Skeletal muscle tissue (tissue), 4 donors: ENCODE results near the gene PPP1R9B. TPM values are rescaled to one million over a fixed set of nuclear protein-coding genes. Genes with fewer than 3 reads are reported as not detected.

ENCODE experiments used
- H3K27ac ChIP-seq: one replicate; pipeline ENCODE4 v1.7.0; 2013; ENCODE audit warnings: mild to moderate bottlenecking, low read depth, low read length, inconsistent platforms
- H3K27me3 ChIP-seq, 3 donors: one replicate each; pipeline ENCODE4 v1.7.0; 2013; ENCODE audit warnings: low read length in 3 of 3; ENCODE audit not compliant: control insufficient read depth in 3 of 3, insufficient read depth in 3 of 3
- H3K36me3 ChIP-seq, 3 donors: one replicate each; pipeline ENCODE4 v1.7.0; 2013; ENCODE audit warnings: low read length in 3 of 3; ENCODE audit not compliant: control insufficient read depth in 3 of 3, insufficient read depth in 3 of 3
- H3K4me1 ChIP-seq, 3 donors: one replicate each; pipeline ENCODE4 v1.7.0; 2013; ENCODE audit warnings: low read length in 3 of 3, mild to moderate bottlenecking in 3 of 3; ENCODE audit not compliant: control insufficient read depth in 3 of 3, insufficient read depth in 3 of 3
- H3K4me3 ChIP-seq, 3 donors: one replicate each; pipeline ENCODE4 v1.7.0; 2013; ENCODE audit warnings: low read length in 3 of 3
- H3K9ac ChIP-seq, 3 donors: one replicate each; pipeline ENCODE4 v1.7.0; 2013; ENCODE audit warnings: low read length in 3 of 3, mild to moderate bottlenecking in 3 of 3, moderate library complexity in 2 of 3, low read depth in 1 of 3
- H3K9me3 ChIP-seq, 3 donors: one replicate each; pipeline ENCODE4 v1.7.0; 2013; ENCODE audit warnings: low read length in 3 of 3; ENCODE audit not compliant: control insufficient read depth in 3 of 3
- total RNA-seq: library from RNA; depleted of rRNA; stranded (reverse); fragments of >200 nt; gene quantifications from one replicate; pipeline ENCODE4 v1.2.3, GENCODE V29; 2014
- donor health status: Osteomylitis.

PPP1R9B gene
- total RNA-seq, 1 donor from 2014 or later = 19.3 TPM

DNA sequence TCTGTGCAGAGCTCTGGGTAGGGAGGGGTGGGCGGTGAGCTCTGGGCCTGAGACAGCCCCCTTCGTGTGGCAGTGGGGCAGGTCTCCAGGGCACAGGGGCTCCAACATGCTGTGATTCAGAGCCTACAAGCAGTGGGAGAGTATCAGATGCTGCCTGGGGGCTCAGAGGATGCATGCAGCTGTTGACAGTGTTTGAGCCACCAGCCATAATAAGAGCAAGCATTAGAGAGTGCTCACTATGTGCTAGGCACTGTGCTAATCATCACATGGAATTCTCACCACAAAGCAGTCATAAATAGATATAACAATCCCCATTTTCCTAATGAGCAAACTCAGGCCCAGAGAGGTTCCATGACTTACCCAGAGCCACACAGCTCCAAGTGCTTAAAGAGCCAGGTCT is 47.2 kb downstream of the PPP1R9B start:
- Histone ChIP-seq H3K4me3 (peak overlapping the region in 1 of 3 donors; percentile 22), H3K4me1 (peaks cover 47 to 61% (median 56%) of the 10 kb centered on the region in 3 donors), H3K36me3 (peaks cover 38 to 56% (median 45%) of the 10 kb centered on the region in 3 donors), H3K27ac (peak overlapping the region; percentile 94), H3K27me3 (no peaks in the 10 kb centered on the region), H3K9ac (peak overlapping the region in 1 of 3 donors; percentile 89), H3K9me3 (no peaks in the 10 kb centered on the region)

- no peaks in the 10 kb centered on the region for H3K27me3 ChIP-seq
- H3K4me1 ChIP-seq = peaks cover 56 to 66% (median 65%) of the 10 kb centered on the region in 3 donors
- peak overlapping the region; percentile 65 to 89 (median 89) for H3K9ac ChIP-seq
- no peaks in the 10 kb centered on the region for H3K9me3 ChIP-seq
- peak overlapping the region; percentile 67 to 76 (median 67) for H3K4me3 ChIP-seq
- H3K36me3 ChIP-seq = peaks cover 38 to 56% (median 40%) of the 10 kb centered on the region in 3 donors
- peak overlapping the region; percentile 94 for H3K27ac ChIP-seq
Observed at GRCh38 chr17:50102164-50102991, 48.1 kb downstream of the PPP1R9B start.

GRCh38 chr17:50101346-50102163 is 48.9 kb downstream of the PPP1R9B start:
- H3K36me3 ChIP-seq = peaks cover 36 to 58% (median 39%) of the 10 kb centered on the region in 3 donors
- peak overlapping the region; percentile 67 to 76 (median 67) for H3K4me3 ChIP-seq
- H3K27ac ChIP-seq = peak overlapping the region; percentile 94
- H3K9me3 ChIP-seq = no peaks in the 10 kb centered on the region
- H3K9ac ChIP-seq = peak overlapping the region; percentile 65 to 89 (median 89)
- H3K4me1 ChIP-seq = peaks cover 64 to 75% (median 73%) of the 10 kb centered on the region in 3 donors
- H3K27me3 ChIP-seq = no peaks in the 10 kb centered on the region

DNA sequence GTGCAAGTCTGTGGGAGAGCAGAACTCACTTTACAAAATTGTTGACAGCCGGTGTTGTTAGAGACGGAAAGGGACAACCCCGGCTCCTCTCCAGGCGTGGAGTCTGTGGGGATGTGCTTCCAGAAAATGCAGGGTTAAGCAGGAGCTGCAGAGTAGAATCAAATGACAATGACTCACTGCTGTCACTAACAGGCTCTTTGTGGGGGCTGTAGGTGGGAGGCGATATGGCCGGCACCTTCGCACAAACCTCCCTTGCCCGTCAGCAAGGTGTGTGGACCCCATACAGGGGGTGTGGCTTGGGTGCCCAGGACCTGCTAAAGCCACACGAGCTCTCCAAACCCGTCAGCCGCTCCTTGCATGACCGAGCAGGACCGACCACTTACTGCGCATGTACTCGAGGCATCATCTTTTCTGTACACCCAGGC is 49.5 kb downstream of the PPP1R9B start:
- Histone ChIP-seq H3K36me3 (peaks cover 31 to 54% (median 37%) of the 10 kb centered on the region in 3 donors), H3K9ac (peak overlapping the region; percentile 65 to 89 (median 89)), H3K4me1 (peaks cover 71 to 81% (median 79%) of the 10 kb centered on the region in 3 donors)

GRCh38 chr17:50100480-50100883 is 50.0 kb downstream of the PPP1R9B start:
- no peaks in the 10 kb centered on the region for H3K27me3 ChIP-seq
- H3K27ac ChIP-seq = peak overlapping the region; percentile 94
- peak overlapping the region; percentile 67 to 76 (median 67) for H3K4me3 ChIP-seq
- H3K9ac ChIP-seq = peak overlapping the region; percentile 65 to 89 (median 89)
- H3K9me3 ChIP-seq = no peaks in the 10 kb centered on the region
- peaks cover 73 to 85% (median 82%) of the 10 kb centered on the region in 3 donors for H3K4me1 ChIP-seq
- H3K36me3 ChIP-seq = peaks cover 26 to 51% (median 33%) of the 10 kb centered on the region in 3 donors

More for the DNA sequence above, 49.5 kb downstream of the PPP1R9B start:
- Histone ChIP-seq H3K27me3 (no peaks in the 10 kb centered on the region), H3K4me3 (peak overlapping the region; percentile 67 to 76 (median 67)), H3K27ac (peak overlapping the region; percentile 94), H3K9me3 (no peaks in the 10 kb centered on the region)

GRCh38 chr17:50099003-50099402 is 51.5 kb downstream of the PPP1R9B start:
- Histone ChIP-seq H3K4me3 (peak overlapping the region in 2 of 3 donors; percentile 29 to 49), H3K36me3 (peaks cover 26 to 45% (median 28%) of the 10 kb centered on the region in 3 donors), H3K9me3 (no peaks in the 10 kb centered on the region), H3K4me1 (peaks cover 75 to 94% (median 88%) of the 10 kb centered on the region in 3 donors), H3K27me3 (no peaks in the 10 kb centered on the region), H3K27ac (peak overlapping the region; percentile 94), H3K9ac (peak overlapping the region in 2 of 3 donors; percentile 36 to 98)

DNA sequence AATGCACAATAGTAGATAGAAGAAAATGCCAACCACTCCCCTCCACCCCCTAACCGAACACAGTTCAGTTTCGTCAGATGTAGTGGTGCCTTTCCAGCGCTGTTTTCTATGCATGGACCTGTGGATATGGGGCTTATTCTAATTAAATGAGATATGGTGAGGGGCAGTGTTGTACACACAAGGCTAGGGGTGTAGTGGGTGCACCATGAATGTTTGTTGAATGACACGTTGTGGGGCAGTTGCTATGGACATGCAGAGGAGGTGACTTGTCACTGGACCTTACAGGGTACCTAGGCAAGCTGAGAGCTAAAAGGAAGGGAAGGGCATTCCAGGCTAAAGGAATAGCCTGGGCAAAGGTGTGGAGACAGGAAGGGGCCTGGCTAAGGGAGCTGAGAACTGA is 51.9 kb downstream of the PPP1R9B start:
- peaks cover 71 to 90% (median 86%) of the 10 kb centered on the region in 3 donors for H3K4me1 ChIP-seq
- H3K9ac ChIP-seq = peak overlapping the region in 2 of 3 donors; percentile 36 to 98
- H3K27ac ChIP-seq = peak overlapping the region; percentile 94
- H3K27me3 ChIP-seq = no peaks in the 10 kb centered on the region
- H3K9me3 ChIP-seq = no peaks in the 10 kb centered on the region
- H3K36me3 ChIP-seq = peaks cover 25 to 41% (median 26%) of the 10 kb centered on the region in 3 donors
- H3K4me3 ChIP-seq = peak overlapping the region in 2 of 3 donors; percentile 29 to 49

DNA sequence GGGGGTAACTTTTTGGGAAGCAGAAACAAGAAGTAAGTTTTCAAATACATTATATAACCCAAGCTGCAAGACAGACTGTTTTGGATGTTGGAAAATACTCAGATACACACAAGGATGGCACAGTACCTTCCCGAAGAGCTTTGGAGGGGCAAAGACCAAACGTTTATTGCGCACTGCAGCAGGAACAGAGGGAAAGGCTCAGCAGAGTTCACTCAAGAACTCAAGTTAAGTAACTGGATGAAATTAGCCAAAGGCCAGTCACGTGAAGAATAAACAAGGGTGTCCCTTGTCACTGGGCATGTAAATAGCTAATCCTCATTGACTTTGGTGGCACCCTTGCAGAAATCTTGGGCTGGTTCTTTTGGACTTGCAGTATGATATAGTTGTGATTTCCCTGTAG is 52.6 kb downstream of the PPP1R9B start:
- H3K4me1 ChIP-seq = peaks cover 64 to 84% (median 80%) of the 10 kb centered on the region in 3 donors
- H3K27ac ChIP-seq = peak overlapping the region; percentile 94

GRCh38 chr17:50097455-50097854 is 53.0 kb downstream of the PPP1R9B start:
- H3K9ac ChIP-seq = peak overlapping the region; percentile 25 to 98 (median 96)
- H3K4me1 ChIP-seq = peaks cover 60 to 79% (median 75%) of the 10 kb centered on the region in 3 donors
- no peaks in the 10 kb centered on the region for H3K27me3 ChIP-seq
- H3K4me3 ChIP-seq = peak overlapping the region in 2 of 3 donors; percentile 94 to 98
- H3K27ac ChIP-seq = peak overlapping the region; percentile 94
- peaks cover 23 to 40% (median 26%) of the 10 kb centered on the region in 3 donors for H3K36me3 ChIP-seq
- no peaks in the 10 kb centered on the region for H3K9me3 ChIP-seq

More for the DNA sequence above, 52.6 kb downstream of the PPP1R9B start:
- Histone ChIP-seq H3K27me3 (no peaks in the 10 kb centered on the region), H3K9ac (peak overlapping the region; percentile 25 to 98 (median 96)), H3K36me3 (peaks cover 23 to 40% (median 26%) of the 10 kb centered on the region in 3 donors), H3K4me3 (peak overlapping the region in 1 of 3 donors; percentile 98), H3K9me3 (no peaks in the 10 kb centered on the region)
